ENCODE results near the gene LPAR1.
A peak's percentile ranks its signal among the peaks of the same experiment; 100 is the strongest.

LPAR1 gene

GRCh38 chr9:110975969-110976368 lies 62.3 kb downstream of the LPAR1 start:
- no peak for DNase-seq
- intact Hi-C loops (cut with DNase I), result no loop called here

DNA sequence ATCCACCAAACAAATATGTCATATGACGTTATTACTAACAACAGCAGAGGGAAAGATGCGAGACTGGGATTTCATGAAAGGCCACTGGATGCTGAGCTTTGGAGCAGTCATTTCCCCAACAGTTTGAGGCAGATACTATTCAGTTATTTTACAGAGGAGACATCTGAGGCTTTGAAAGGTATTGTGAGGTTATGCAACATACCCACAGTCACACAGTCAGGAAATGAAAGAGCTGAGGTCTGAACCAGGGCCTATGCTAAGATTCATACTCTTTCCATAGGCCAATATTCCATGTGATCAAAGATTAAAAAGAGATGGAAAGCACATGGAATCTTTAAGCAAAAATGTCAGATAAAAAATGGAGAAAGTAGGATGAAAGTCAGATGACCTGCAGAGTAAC lies 63.0 kb downstream of the LPAR1 start:
- intact Hi-C loops (cut with DNase I), result no loop called here
- no peak for DNase-seq

- intact Hi-C loops (cut with DNase I), result no loop called here
- DNase-seq, result no peak
Measured at GRCh38 chr9:110971705-110972104, 66.6 kb downstream of the LPAR1 start.

GRCh38 chr9:110971234-110971633 lies 67.0 kb downstream of the LPAR1 start:
- intact Hi-C loops (cut with DNase I), result no loop called here
- no peak for DNase-seq

DNA sequence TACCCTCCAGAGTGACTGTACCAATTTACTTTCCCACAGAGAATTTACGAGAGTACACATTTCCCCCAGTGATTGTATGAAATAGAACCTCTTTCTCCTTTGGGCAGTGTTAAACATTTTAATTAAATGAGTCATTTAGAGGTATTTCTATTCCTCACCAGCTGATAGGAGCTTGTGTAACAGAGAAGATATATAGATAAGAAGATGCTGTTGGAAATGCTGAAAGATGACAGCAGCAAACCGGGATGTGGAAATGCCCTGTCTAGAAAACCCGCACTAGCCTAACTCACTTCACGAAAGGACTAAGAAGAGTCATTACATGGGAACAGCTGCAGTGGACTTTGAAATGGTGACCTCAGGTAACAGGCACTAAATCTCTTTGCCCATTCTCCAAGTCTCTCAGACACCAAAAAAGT lies 68.3 kb downstream of the LPAR1 start:
- DNase-seq, result no peak

DNA sequence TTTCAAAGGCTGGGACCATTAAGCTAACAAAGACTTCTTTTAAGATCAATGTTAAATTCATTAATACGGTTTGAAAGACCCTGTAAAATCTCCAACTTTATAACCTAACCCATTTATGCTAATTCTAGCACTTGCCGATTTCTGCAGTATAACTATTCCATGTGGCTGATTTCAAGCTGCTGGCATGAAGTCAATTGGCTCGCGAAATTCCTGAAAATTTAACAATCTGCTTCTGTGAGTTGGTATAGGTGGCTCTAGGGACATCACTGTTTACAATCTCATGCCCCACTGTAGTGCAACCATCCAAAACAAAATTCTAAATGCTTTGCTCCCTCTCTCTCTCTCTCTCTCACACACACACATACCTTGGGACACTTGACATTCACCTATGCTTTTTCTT lies 70.2 kb downstream of the LPAR1 start:
- intact Hi-C loops (cut with DNase I), result loop anchor here (10.0 kb wide), 1 partner anchor 67 kb away; the partner anchor contains the start of gene LPAR1
- no peak for DNase-seq

More for the DNA sequence above, 68.3 kb downstream of the LPAR1 start:
- intact Hi-C loops (cut with DNase I), result loop anchor here (10.0 kb wide), 1 partner anchor 65 kb away; the partner anchor contains the start of gene LPAR1

DNA sequence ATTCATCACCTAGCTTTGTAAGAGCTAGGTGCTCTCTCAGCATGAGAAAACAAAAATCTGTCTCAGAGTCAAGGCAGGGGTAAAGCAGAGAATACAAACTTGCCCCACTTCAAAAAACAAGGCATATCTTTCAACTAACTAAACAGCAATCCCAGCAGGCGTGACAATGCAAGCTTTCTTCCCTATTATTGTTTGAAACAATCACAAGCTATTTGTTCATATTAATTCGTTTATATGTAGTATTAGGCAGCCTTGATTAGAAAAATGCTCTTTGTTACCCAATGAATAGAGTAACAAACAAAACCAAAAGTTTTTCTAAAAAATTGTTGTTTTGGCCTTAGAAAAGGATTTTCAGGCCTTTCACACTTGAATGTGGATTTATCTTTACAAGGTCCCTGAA lies 71.1 kb downstream of the LPAR1 start:
- peak in 10 of 42 donors; percentile 15 to 71 (median 42) for DNase-seq
- intact Hi-C loops (cut with DNase I), result loop anchor here (10.0 kb wide), 1 partner anchor 68 kb away; the partner anchor contains the start of gene LPAR1

- DNase-seq, result no peak
- intact Hi-C loops (cut with DNase I), result loop anchor here (10.0 kb wide), 1 partner anchor 75 kb away; the partner anchor contains the start of gene LPAR1
Measured at GRCh38 chr9:110960288-110960687, 78.0 kb downstream of the LPAR1 start.

- no peak for DNase-seq
- intact Hi-C loops (cut with DNase I), result no loop called here
Measured at GRCh38 chr9:110958847-110959246, 79.4 kb downstream of the LPAR1 start.

GRCh38 chr9:110954822-110955291 lies 83.4 kb downstream of the LPAR1 start:
- intact Hi-C loops (cut with DNase I), result no loop called here
- DNase-seq, result no peak

DNA sequence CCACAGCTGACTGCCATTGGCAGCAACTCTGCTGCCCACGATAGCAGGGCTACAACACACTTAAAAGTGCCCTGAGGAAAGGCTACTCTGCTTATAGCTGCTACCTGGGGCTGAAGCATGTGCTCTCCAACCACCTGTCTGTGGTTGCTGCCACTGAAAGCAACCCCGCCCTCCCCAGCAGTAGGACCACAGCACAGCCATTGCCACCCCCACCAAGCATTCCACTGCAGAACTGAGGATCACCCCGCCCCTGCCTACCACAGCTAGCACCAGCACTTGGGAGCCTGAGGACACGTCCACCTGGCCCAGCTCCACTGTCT lies 85.8 kb downstream of the LPAR1 start:
- intact Hi-C loops (cut with DNase I), result no loop called here
- no peak for DNase-seq

DNA sequence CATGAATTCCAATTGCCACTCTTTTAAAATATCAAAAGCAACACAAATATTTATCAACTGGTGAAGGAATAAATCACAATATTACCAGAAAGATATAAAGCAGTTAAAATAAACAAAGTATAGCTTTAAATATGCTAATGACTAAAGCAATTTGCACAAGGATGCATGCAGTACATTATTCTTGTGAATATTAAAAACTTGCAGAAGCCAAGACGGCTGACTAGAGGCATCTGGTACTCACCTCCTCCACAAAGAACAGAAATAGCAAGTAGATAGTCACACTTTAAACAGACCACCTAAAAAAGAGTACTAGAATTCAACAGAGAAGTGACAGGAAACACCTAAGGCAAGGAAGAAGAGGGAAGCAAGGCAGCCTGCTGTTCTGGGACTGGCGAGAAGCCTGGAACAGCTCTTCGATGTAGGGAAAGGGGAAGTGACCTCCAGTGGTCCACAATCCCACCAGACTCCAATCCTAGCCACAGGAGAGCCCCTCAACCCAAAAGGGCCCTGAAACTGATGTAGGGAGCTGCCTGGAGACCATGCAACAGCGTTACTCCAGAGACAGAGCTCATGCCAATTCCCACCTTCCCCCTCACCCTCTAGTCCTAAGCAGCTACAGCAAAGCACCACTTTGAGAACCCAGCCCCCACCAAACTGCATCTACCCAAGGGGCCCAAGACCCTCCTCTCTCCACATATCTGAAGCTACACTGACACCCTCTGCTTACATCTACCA lies 86.3 kb downstream of the LPAR1 start:
- intact Hi-C loops (cut with DNase I), result no loop called here
- peak in 3 of 42 donors; percentile 14 to 35 (median 23) for DNase-seq

- no peak for DNase-seq
- intact Hi-C loops (cut with DNase I), result no loop called here
Measured at GRCh38 chr9:110950041-110950645, 88.1 kb downstream of the LPAR1 start.

DNA sequence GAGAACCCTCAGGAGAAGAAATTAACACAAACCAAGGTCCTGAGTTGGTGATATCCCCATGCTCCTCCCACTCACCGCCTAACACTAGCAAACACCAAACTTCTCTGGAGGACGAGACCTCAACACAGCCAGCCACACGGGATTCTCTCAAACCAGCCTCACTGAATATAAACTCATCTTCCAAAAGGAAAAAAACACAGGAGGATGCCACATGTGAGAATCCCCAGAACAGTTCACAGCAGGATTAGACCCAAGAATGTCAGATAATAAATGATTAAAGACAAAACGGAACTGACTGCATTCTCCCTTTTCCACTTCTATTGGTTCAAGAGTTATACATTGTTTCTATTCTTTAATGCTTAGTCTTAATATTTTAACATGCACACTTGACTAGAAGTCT lies 89.2 kb downstream of the LPAR1 start:
- no peak for DNase-seq
- intact Hi-C loops (cut with DNase I), result no loop called here

- DNase-seq, result peak in 1 of 42 donors; percentile 49
- intact Hi-C loops (cut with DNase I), result no loop called here
Measured at GRCh38 chr9:110947491-110948044, 90.7 kb downstream of the LPAR1 start.

GRCh38 chr9:110942522-110942921 lies 95.7 kb downstream of the LPAR1 start:
- DNase-seq, result no peak
- intact Hi-C loops (cut with DNase I), result no loop called here

DNA sequence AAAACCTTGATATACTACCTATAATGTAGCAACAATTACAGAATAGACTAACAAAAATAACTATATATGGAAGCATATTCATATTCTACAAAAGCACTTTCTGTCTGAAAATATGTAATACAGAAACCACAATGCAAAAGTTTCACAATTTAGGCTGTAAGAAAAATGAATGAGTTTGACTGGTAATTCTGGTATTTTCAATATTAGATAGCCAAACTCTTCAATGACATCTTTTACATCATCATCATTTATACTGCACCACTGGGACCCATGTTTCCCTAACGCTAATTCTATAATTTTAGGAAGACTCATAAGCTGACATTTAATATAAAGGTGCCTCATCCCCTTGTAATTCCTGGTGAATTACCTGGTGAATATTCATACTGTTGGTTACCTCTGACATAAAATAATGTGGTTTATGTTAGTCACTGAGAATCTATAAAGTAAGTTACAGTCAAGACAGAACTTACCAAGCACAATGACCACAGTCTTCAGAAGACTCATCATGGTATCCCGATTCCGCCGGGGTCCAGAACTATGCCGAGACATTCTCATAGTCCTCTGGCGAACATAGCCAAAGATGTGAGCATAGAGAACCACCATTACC lies 97.2 kb downstream of the LPAR1 start:
- DNase-seq, result no peak
- intact Hi-C loops (cut with DNase I), result no loop called here

DNA sequence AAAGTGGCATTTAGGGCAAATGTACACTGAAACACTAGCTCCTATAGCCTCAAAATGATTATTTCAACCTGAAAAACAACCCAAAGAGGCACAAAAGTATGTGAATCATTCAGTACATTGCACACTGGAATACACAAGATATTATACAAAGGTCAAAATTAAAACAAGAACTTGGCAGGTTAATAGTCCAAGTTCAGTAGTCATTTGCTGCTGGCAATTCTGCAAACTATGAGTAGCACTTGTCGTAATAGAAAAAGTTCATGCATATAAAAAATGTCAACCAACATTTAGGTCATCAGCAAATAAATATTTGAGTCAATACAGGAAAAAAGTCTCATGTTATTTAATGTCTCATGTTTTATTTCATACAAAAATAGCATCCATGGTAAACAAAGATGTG lies 98.7 kb downstream of the LPAR1 start:
- no peak for DNase-seq
- intact Hi-C loops (cut with DNase I), result no loop called here

DNA sequence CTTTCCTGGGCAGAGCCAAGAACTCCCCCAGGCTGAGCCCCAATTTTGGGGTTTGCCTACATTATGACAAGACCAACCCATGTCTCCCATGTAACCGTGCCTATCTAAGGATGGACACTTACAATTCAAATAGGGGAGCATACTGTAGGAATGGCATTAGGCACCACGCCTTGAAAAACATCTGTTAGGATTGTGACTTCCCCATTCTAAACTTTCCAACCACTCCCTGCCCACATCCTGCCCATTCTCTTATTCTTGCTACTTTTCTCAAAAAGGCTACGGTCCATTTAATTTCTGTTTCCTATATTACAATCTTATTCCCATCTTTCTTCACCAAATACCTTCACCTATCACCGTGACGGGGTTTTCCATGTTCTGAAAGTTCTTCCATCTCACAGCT lies 99.2 kb downstream of the LPAR1 start:
- DNase-seq, result no peak
- intact Hi-C loops (cut with DNase I), result no loop called here

- DNase-seq, result no peak
- intact Hi-C loops (cut with DNase I), result no loop called here
Measured at GRCh38 chr9:110938242-110938641, 100.0 kb downstream of the LPAR1 start.
